ENCODE data around the gene MAGOH.
A peak's percentile ranks its signal among the peaks of the same experiment; 100 is the strongest.
"Not testable (repeated sequence)": the region's sequence is repeated elsewhere in the genome, so short reads cannot be mapped to it uniquely, and the experiment has no call there.

MAGOH gene

GRCh38 chr1:53219711-53220110, 18.6 kb downstream of the MAGOH start:
- DNase-seq = no peak

DNA sequence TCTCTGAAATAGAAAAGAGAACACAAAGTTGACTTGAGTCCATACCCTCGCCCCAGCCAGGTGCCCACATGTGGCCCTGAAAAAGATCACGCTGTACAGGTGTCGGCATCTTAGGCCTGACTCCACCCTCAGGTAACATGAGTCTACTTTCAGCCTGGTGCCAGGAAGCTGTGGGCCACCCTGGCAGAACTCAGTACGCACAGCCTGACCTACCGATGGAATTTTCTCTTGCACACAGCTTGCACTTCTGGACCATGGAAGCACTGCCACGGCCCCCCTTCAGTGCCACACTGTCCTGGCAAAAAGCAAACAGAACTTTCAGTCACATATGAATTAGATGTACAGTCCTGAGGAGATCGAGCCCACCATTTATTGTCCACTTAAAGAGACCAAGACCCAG, 20.1 kb downstream of the MAGOH start:
- no peak for DNase-seq

DNA sequence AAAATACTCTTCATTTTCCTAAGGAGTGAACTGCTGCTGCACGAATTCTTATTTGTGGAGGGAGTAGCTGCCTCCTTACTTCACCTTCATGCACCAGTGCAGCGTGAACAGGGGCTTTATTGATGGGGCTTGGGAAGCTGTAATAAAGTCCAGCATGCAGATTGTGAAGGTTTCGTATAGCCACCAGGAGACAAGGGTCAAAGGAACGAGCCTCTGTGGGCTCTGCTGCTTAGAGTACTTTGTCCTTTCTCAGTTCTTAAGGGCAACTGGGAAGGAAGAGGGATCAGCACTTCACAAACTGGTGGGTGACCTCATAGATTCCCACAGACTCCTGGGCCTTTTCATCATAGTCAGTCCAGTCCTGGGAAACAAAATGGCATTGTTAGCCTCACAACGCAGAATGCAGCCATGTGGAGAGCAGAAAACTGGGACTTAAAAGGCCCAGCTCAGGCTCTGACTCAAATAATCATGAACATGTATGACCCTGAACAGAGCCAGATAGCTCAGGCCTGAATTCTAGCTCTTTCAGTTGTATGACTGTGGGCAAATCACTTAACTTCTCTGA, 23.9 kb downstream of the MAGOH start:
- no peak for DNase-seq

DNA sequence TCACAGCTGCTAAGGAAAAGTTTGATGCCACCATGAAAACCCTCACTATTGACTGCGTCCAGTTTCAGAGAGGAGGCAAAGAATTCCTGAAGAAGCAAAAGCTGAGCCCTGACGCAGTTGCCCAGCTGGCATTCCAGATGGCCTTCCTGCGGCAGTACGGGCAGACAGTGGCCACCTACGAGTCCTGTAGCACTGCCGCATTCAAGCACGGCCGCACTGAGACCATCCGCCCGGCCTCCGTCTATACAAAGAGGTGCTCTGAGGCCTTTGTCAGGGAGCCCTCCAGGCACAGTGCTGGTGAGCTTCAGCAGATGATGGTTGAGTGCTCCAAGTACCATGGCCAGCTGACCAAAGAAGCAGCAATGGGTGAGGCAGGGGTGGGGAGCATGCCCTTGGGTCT, 27.4 kb downstream of the MAGOH start:
- no peak for DNase-seq

GRCh38 chr1:53210352-53210751, 28.0 kb downstream of the MAGOH start:
- no peak for DNase-seq

GRCh38 chr1:53207726-53208125, 30.6 kb downstream of the MAGOH start:
- DNase-seq = no peak

GRCh38 chr1:53206735-53207379, 31.5 kb downstream of the MAGOH start:
- no peak for DNase-seq

GRCh38 chr1:53206083-53206685, 32.1 kb downstream of the MAGOH start:
- not testable (repeated sequence) for DNase-seq

DNA sequence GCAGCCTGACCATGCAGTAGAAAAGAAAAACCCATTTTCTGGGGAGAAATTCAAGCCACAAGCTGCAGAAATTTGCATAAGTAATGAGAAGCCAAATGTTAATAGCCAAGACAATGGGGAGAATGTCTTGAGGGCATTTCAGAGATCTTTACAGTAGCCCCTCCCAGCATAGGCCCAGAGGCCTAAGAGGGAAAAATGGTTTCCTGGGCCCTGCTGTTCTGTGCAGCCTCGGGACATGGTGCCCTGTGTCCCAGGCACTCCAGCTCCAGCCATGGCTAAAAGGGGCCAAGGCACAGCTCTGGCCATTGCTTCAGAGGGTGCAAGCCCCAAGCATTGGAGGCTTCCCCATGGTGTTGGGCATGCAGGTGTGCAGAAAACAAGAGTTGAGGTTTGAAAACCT, 32.8 kb downstream of the MAGOH start:
- DNase-seq = not testable (repeated sequence)

- no peak for DNase-seq
Measured at GRCh38 chr1:53203466-53203865, 34.9 kb downstream of the MAGOH start.

GRCh38 chr1:53198241-53198651, 40.1 kb downstream of the MAGOH start:
- DNase-seq = no peak

GRCh38 chr1:53197291-53198200, 40.8 kb downstream of the MAGOH start:
- DNase-seq = no peak

DNA sequence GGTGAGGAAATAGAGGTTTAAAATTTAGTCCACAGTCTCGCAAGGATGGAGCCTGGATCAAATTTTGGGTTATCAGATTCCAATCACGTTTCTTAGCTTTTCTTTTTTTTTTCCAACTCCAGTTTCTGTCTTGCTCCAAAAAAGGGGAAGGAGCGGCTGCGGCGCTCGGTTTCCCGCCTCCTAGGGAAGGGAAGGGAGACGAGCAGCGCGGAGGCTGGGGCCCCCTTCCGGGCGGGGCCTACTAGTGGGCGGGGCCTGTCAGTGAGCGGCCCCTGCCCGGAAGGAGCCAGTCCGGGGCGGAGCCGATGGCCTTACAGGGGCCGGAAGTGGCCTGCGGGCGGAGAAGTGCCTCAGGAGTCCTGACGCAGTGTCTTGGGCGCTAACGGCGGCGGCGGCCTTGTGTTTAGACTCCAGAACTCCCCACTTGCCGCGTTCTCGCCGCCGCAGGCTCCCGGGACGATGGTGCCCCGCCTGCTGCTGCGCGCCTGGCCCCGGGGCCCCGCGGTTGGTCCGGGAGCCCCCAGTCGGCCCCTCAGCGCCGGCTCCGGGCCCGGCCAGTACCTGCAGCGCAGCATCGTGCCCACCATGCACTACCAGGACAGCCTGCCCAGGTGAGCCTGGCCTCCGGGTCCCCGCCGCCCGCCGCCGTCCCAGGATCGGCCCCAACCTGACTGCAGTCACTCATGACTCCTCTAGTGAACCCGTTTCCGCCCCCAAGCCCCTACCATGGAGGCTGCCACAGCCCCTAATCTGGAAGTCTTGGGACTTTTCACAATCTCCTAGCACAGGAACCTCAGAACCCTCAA, 41.6 kb downstream of the MAGOH start, which contains the start of gene CPT2:
TSS of gene CPT2 (plus strand) at position 340 of the 806 bp plus-strand sequence. CDS start at position 460, 120 bp downstream.
- peak; percentile 90 for DNase-seq

GRCh38 chr1:53196017-53196484, 42.3 kb downstream of the MAGOH start:
- DNase-seq = no peak

GRCh38 chr1:53195246-53196016, 42.9 kb downstream of the MAGOH start:
- DNase-seq = no peak

DNA sequence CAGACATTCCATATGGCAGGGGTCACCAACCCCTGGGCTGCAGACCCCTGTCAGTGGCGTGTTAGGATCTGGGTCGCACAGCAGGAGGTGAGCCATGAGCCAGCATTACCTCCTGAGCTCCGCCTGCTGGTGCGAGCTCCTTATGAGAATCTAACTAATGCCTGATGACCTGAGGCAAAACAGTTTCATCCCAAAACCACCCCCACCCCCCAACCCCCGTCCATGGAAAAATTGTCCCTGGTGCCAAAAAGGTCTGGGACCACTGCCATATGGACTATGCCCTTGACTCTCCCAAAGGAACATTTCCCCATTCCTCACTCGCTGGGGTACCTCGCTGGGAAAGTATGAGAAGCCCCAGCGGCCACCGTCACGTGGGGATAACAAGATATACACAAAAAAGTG, 48.1 kb downstream of the MAGOH start:
- no peak for DNase-seq

DNA sequence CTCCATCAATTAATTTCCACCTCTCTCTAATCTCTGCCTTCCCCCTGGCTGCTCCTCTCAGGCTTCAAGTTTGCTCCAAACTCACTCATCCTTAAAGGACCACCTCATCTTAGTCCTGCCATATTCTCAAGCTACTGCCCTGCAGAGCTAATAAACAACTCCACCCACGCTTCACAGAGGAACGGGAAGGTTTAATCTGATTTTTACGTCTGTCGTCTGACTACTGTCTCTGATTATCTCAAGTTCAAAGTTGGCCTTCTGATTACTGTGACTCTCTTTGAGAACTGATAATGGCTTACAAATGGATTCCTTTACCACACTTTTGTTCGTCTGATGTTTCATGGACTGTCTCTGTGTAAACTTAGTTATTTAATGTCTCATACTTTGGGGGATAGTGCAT, 49.3 kb downstream of the MAGOH start:
- no peak for DNase-seq

DNA sequence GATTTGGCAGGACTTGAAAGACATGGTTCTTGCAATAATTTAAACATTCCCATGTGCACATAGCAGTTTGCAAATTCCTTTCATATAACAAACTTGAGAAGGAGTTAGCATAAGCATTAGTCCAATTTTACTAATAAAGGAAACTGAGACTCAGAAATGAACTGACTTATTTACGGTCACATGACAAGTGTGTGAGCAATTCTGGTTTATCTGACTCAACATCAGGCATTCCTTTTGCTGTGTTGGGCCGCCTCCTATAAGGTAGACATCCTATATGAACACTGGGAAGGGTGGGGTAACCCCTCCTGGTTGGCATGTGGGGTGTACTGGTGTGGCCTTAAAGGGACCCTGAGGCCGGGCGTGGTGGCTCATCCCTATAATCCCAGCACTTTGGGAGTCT, 50.2 kb downstream of the MAGOH start:
- DNase-seq = no peak

- no peak for DNase-seq
Measured at GRCh38 chr1:53187401-53187800, 50.9 kb downstream of the MAGOH start.

- no peak for DNase-seq
Measured at GRCh38 chr1:53186533-53186932, 51.8 kb downstream of the MAGOH start.

- not testable (repeated sequence) for DNase-seq
Measured at GRCh38 chr1:53185955-53186297, 52.4 kb downstream of the MAGOH start.

All from stimulated activated CD4-positive, alpha-beta T cell treated with anti-CD3 and anti-CD28 coated beads, Interleukin-12 subunit alpha, Interleukin-12 subunit beta, amount 100 ng/mL, for 4 hours (primary cell).